A549 treated with dexamethasone at 1 μM for 4 hours (cell line): ENCODE data around the gene MAGEA4. TPM values are rescaled to one million over a fixed set of nuclear protein-coding genes. Genes with fewer than 3 reads are reported as not detected.

ENCODE experiments used
- total RNA-seq: library from RNA; stranded (reverse); fragments of 200-300 nt; extraction: Qiagen RNA extraction; gene quantifications from 5 replicates; pipeline ENCODE4 v1.2.3, GENCODE V29; 2022

Gene MAGEA4
- not detected in 5 replicates for total RNA-seq

DNA sequence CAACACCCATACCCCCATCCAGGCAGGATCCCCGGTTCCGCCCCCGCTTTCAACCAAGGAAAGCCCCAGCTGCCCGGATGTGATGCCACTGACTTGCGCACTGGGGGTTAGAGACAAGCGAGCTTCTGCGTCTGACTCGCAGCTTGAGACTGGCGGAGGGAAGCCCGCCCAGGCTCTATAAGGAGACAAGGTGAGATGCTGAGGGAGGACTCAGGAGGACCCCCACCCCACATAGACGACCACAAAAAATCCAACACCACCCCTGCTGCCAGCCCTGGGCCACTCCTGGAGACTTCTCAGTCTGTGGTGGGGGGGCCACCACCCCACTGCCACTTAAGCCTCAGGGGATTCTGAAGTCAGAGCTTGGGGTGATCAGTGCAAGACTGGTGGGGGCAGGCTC lies at the start of gene MAGEA4:
Gene MAGEA4 (plus strand): TSS at position 110 of the 400 bp plus-strand sequence. CDS start 10,776 bp downstream, outside the sequence.

Other genes starting within 250 kb of the MAGEA4 start
- gene PRRG3, start 217.4 kb upstream of the MAGEA4 start, total RNA-seq = not detected in 5 replicates
- not detected in 5 replicates for gene FATE1, start 196.9 kb upstream of the MAGEA4 start, total RNA-seq
- not detected in 5 replicates for gene CNGA2, start 178.1 kb upstream of the MAGEA4 start, total RNA-seq
- gene GABRE, start 61.8 kb downstream of the MAGEA4 start, total RNA-seq = 7.8 to 16.7 TPM (median 15.6 TPM) in 5 replicates
- 0.03 to 0.07 TPM (median 0.05 TPM) in 3 of 5 replicates, not detected in the others for gene MAGEA10, start 225.7 kb downstream of the MAGEA4 start, total RNA-seq